ENCODE data around the gene PAPOLG. TPM values are rescaled to one million over a fixed set of nuclear protein-coding genes. Genes with fewer than 3 reads are reported as not detected.

PAPOLG gene
- total RNA-seq, 1 donor, result 20.3 TPM

DNA sequence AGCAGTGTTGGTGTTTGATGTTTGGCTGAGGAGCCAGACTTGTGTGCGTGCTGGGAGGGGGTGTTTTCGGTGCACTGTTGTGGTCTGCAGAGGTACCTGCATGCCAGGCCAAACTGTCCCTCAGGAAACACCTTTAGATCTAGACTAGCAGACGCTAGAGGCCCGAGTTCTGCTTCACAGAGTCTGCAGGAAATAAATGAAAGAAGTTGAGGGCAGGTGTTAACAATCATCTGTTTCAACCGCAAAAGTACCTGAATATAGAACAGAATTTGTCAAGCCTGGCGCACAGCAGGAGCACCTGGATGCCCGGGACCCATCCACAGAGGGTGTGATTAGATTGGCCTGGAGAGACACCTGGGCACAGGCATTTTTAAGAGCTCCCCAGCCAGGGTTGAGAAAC, 84.8 kb downstream of the PAPOLG start:
- H3K4me3 ChIP-seq (ENCODE audit: low read depth, low read length), result no peak overlapping the region
- DNase-seq (ENCODE audit: low read depth), result no peak
- TF ChIP-seq, protein P1, sequence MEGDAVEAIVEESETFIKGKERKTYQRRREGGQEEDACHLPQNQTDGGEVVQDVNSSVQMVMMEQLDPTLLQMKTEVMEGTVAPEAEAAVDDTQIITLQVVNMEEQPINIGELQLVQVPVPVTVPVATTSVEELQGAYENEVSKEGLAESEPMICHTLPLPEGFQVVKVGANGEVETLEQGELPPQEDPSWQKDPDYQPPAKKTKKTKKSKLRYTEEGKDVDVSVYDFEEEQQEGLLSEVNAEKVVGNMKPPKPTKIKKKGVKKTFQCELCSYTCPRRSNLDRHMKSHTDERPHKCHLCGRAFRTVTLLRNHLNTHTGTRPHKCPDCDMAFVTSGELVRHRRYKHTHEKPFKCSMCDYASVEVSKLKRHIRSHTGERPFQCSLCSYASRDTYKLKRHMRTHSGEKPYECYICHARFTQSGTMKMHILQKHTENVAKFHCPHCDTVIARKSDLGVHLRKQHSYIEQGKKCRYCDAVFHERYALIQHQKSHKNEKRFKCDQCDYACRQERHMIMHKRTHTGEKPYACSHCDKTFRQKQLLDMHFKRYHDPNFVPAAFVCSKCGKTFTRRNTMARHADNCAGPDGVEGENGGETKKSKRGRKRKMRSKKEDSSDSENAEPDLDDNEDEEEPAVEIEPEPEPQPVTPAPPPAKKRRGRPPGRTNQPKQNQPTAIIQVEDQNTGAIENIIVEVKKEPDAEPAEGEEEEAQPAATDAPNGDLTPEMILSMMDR (IDR thresholded peaks at IDR 0.05; ENCODE audit: insufficient read depth, low read depth, low read length), result no peak

DNA sequence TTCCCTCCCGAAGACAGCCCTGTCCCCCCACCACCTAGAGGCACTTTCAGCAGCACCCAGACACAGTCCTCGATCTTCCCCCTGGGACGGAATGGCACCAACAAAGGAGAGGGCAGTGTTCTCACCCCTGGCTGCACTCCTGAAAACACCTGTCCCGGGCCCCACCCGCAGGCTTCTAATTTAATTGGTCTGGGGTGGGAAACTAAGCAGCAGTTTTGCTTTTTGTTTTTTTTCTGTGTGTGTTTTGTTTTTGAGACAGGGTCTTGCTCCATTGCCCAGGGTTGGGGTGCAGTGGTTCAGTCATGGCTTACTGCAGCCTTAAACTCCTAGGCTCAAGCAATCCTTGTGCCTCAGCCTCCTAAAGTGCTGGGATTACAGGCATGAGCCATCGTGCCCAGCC, 86.9 kb downstream of the PAPOLG start:
- no peak for DNase-seq (ENCODE audit: low read depth)
- H3K4me3 ChIP-seq (ENCODE audit: low read depth, low read length), result no peak overlapping the region
- TF ChIP-seq, protein P1 (IDR thresholded peaks at IDR 0.05; ENCODE audit: insufficient read depth, low read depth, low read length), result no peak

DNA sequence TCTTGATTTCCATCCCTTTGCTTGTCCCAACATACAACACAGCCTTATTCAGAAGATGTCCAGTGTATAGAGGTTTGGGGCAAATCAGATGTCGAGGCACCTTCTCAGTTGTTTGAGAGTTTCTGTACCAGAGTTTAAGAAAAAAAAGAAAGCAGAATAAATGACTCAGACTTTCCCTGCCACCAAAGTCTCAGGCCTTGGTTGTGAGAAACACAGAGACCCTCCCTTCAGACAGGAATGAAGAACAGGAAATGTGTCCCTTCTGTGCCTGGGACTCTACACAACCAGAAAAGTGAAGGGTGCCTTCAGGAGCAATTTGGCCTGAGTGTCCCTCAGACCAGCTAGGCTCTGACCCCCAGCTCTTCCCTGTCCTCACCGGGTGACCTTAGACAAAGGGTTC, 88.0 kb downstream of the PAPOLG start:
- TF ChIP-seq, protein P1 (IDR thresholded peaks at IDR 0.05; ENCODE audit: insufficient read depth, low read depth, low read length), result no peak
- DNase-seq (ENCODE audit: low read depth), result no peak
- no peak overlapping the region for H3K4me3 ChIP-seq (ENCODE audit: low read depth, low read length)

DNA sequence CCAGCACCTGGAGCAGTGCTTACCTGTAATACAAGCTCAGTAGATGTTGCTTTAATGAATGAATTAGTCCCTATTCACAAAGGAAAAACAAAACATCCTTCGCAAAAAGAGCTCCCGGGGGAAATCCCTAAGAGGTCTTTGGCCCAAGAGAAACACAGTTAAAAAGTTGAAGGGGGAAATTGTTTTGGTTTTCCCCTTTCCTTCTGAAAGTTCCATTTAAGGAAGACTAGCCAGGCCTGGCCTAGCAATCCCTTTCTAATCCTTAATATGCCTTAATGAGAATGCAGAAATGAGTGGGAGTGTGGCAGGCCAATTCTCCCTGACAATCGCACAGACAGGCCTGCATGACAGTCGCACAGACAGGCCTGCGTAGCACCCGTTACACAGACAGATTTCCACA, 91.8 kb downstream of the PAPOLG start:
- no peak for DNase-seq (ENCODE audit: low read depth)
- H3K4me3 ChIP-seq (ENCODE audit: low read depth, low read length), result no peak overlapping the region
- TF ChIP-seq, protein P1 (IDR thresholded peaks at IDR 0.05; ENCODE audit: insufficient read depth, low read depth, low read length), result no peak

Small RNA genes within 50 kb of the gene (small RNA-seq; reads per million reads assigned to genes)
- gene RN7SL632P, result not detected
- not detected for gene RNU6-612P

Other genes with a start within 250 kb of the PAPOLG start
- 0.43 and 1.6 TPM in 2 replicates for gene BCL11A, start 202.6 kb upstream of the PAPOLG start, total RNA-seq
- gene REL, start 125.3 kb downstream of the PAPOLG start, total RNA-seq, result 6.4 and 7.3 TPM in 2 replicates